Effector memory CD8-positive, alpha-beta T cell (primary cell): Measurements from ENCODE around the gene POP7.
"Not testable (repeated sequence)": the region's sequence is repeated elsewhere in the genome, so short reads cannot be mapped to it uniquely, and the experiment has no call there.

ENCODE experiments used
- ATAC-seq: fragments of 150-1000 bp; cut with Tn5 transposase; replicated peaks from 2 replicates; pipeline ENCODE4 v1.10.0; 2021; ENCODE audit warnings: mild to moderate bottlenecking, moderate library complexity
- DNase-seq, 3 experiments: peaks; one replicate each; pipeline ENCODE4 v3.0.0; 2021
- H3K27ac Mint-ChIP-seq, 2 donors: one replicate each; pipeline ENCODE4 v1.8.0; 2022; ENCODE audit warnings: mild to moderate bottlenecking in 2 of 2, mixed read lengths in 2 of 2, moderate library complexity in 2 of 2
- H3K27me3 Mint-ChIP-seq, 2 donors: one replicate each; pipeline ENCODE4 v1.8.0; 2022; ENCODE audit warnings: mixed read lengths in 2 of 2
- H3K36me3 Mint-ChIP-seq: one replicate; pipeline ENCODE4 v1.8.0; 2022; ENCODE audit warnings: mild to moderate bottlenecking, moderate library complexity, mixed read lengths; ENCODE audit not compliant: insufficient read depth
- H3K4me1 Mint-ChIP-seq, 2 donors: one replicate each; pipeline ENCODE4 v1.8.0; 2022; ENCODE audit warnings: low read depth in 2 of 2, mixed read lengths in 2 of 2
- H3K4me3 Mint-ChIP-seq, 2 donors: one replicate each; pipeline ENCODE4 v1.8.0; 2022; ENCODE audit warnings: mild to moderate bottlenecking in 2 of 2, mixed read lengths in 2 of 2, moderate library complexity in 2 of 2
- H3K9me3 Mint-ChIP-seq, 2 donors: one replicate each; pipeline ENCODE4 v1.8.0; 2022; ENCODE audit warnings: mixed read lengths in 2 of 2

Gene POP7

DNA sequence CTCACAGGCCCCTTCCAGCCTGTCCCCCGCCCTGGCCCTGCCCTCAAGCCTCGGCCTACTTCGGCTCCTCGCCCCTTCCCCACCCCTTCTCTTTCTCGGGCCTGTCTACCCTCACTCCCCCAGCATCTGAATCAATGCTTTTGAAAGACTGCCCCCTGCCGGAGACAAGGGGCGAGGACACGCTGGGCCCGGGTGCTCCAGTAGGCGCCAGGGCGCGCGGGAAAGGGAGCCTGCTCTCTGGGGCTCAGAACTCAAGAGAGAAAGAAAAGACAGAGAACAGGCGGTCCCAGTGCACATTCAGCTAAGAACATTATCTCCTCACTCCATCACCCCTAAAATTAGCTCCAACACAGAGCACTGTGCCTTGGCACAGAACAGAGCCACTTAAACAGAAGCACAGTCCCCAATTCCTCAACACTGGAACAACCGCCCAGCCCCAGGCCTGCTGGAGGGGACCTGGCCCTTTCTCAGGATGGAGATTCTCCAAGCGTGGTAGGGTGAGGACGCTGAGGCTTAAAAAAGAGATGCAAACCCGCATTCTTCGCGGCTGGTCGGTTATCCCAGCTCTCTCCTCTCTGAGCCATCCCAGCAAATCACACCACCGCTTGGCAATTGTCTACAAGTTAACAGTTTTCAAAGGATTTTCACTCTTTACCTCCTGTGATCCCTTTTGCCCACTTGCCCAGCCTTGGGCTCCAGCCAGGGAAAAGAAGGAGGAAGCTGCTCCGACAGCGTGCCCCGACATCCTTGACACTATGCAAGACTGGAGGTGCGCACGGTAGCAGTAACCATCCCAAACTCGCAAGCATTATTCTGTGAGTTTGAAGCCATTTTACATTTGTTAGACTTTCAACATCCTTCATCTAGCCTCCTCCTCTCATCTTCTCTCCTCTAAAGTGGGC, 14.0 kb upstream of the POP7 start:
- peak overlapping the region; percentile 94 for H3K4me3 Mint-ChIP-seq
- ATAC-seq: peak; percentile 65
- no peaks in the 10 kb centered on the region for H3K9me3 Mint-ChIP-seq
- peaks cover 24 to 28% of the 10 kb centered on the region in 2 donors for H3K4me1 Mint-ChIP-seq
- peaks cover 47% of the 10 kb centered on the region for H3K36me3 Mint-ChIP-seq
- H3K27ac Mint-ChIP-seq: no peak overlapping the region
- no peaks in the 10 kb centered on the region for H3K27me3 Mint-ChIP-seq
- DNase-seq: peak; percentile 78 to 81 (median 79)

DNA sequence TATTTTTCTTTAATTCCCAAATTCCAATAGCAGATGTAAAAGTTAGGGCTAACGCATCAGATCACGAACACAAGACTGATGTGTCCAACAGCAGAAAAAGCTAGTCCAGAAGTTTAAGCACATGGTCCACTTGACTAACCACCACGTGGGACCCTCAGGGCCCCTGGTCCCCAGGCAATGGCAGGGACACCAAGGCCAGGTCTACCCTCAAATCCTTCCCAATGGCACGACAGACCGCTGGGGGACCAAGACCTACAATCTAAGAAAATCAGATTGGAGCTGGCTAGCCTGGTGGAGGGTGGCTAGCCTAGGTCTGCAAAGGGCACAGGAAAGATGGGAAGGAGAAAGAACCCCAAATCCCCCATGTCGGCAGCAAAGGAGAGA, 13.4 kb upstream of the POP7 start:
- Mint-ChIP-seq H3K4me3 (peak overlapping the region; percentile 94), H3K27ac (peak overlapping the region; percentile 96 to 97), H3K9me3 (no peaks in the 10 kb centered on the region), H3K4me1 (peaks cover 24 to 28% of the 10 kb centered on the region in 2 donors), H3K27me3 (no peaks in the 10 kb centered on the region), H3K36me3 (peaks cover 41% of the 10 kb centered on the region)
- DNase-seq: no peak
- ATAC-seq: no peak

DNA sequence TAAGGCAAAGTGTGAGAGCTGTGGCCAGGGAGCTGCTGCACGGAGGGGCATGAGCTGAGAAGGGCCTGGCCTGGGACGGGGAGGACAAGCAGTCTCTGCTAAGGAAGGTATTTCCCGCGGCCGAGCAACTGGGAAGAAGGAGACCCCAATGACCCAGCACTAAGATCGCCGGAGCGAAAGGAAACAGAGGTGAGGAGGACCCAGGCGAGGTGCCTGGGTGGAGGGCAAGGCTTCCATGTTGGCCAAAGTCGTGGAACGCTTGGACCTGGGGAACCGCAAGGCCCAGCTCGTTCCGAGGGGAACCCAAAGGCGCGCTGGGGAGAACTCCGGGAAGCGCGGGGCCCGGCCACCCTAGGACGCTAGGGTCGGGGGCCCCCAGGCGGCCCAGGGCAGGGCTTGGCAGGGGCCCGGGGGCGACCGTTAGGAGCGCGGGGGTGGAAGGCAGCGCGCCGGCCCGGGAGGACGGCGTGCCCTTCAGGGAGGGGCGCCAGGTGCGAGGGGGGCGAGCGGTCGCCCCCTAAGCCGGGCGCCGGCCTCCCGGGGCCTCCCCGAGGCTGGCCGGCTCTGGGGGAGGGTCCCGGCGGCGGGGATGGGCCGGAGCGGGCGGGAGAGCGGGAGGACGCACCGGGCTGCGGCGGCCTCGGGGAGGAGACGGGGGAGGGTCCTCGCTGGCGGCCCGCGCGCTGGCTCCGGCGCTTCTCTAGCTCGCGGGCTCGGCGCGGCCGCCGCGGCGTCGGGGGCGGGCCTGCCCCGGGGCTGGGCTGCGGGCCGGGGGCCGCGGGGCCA, 12.4 kb upstream of the POP7 start:
- H3K4me1 Mint-ChIP-seq: peaks cover 24 to 28% of the 10 kb centered on the region in 2 donors
- DNase-seq: no peak
- peak overlapping the region; percentile 96 to 97 for H3K27ac Mint-ChIP-seq

DNA sequence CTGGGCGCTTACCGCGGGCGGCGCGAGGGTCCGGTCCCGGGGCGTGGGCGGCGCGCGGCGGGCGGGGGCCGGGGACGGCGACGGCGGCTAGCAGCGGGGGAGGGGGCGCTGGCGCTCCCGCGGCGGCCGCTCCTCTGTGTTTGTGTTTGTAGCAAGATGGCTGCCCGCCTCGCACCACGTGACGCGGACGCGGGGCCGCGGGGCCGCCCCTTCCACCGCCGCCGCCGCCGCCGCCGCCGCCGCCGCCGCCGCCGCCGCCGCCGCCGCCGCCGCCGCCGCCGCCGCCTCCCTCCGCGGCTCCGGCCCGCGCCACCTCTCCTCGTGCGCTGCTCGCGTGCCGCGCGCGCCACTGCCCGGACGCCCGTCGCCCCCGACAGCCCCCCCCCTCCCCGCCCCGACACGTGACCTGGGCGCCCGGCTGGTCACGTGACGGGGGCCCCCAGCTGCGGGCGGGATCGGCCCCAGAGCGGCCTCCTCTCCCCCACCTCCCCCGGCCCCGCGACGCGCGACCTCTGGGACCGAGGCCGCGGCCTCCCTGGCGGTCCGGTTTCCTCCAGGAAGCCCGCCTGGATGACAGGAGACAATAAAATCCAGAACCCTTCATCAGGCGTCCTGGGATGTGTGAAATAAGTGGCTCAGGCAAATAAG, 11.7 kb upstream of the POP7 start, which contains the start of gene GIGYF1:
TSS of gene GIGYF1 (minus strand) at position 153 of the 648 bp plus-strand sequence. CDS start 6,012 bp downstream, outside the sequence.
- peak within 1 kb of the TSS; percentile 96 to 97 for H3K27ac Mint-ChIP-seq
- peak within 1 kb of the TSS; percentile 94 for H3K4me3 Mint-ChIP-seq
- ATAC-seq: peak; percentile 74

More for the DNA sequence above, 12.4 kb upstream of the POP7 start:
- Mint-ChIP-seq H3K27me3 (no peaks in the 10 kb centered on the region), H3K36me3 (peaks cover 33% of the 10 kb centered on the region), H3K4me3 (peak overlapping the region; percentile 94), H3K9me3 (no peaks in the 10 kb centered on the region)
- ATAC-seq: peak; percentile 44

DNA sequence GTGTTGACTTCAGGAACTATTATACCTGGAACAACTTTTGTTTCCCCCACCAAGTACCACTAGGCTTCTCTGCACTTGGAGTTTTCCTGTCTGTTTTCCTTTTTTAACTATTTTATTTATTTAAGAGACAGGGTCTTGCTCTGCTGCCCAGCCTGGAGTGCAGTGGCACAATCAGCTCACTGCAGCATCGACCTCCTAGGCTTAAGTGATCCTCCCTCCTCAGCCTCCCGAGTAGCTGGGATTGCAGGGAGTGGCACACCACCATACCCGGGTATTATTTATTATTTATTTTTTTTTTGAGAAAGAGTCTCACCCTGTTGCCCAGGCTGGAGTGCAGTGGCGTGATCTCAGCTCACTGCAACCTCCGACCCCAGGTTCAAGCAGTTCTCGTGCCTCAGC, 9.8 kb upstream of the POP7 start:
- H3K27me3 Mint-ChIP-seq: peaks cover 10 to 11% of the 10 kb centered on the region in 2 donors
- H3K4me3 Mint-ChIP-seq: peak overlapping the region in 1 of 2 donors; percentile 57
- H3K36me3 Mint-ChIP-seq: peaks cover 21% of the 10 kb centered on the region
- no peaks in the 10 kb centered on the region for H3K9me3 Mint-ChIP-seq
- ATAC-seq: no peak
- DNase-seq: no peak
- H3K27ac Mint-ChIP-seq: no peak overlapping the region
- peaks cover 19 to 20% of the 10 kb centered on the region in 2 donors for H3K4me1 Mint-ChIP-seq

More for the DNA sequence above, 11.7 kb upstream of the POP7 start, which contains the start of gene GIGYF1:
- Mint-ChIP-seq H3K9me3 (no peaks in the 10 kb centered on the region), H3K36me3 (peaks cover 28% of the 10 kb centered on the region), H3K4me1 (peaks cover 20 to 22% of the 10 kb centered on the region in 2 donors), H3K27me3 (peaks cover 0 to 1% of the 10 kb centered on the region in 2 donors)
- DNase-seq: peak; percentile 54 to 62 (median 56)

DNA sequence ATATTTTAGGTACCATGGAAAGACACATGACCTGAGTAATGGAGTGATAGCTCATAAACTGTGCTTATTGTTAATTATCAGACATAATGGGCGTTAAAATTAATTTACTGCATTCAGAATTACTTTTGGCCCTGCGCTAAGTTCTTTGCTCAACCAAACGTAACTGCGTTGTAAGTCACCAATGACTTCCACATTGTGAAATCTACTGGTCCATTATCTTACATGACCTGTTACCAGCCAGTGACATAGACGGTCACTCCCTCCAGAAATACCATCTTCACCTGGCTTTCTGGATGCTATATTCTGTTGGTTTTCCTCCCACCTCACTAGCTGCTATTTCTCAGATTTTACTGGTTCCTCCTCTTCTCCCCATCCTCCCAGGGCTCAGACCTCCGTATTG, 6.9 kb upstream of the POP7 start:
- H3K36me3 Mint-ChIP-seq: peaks cover 9% of the 10 kb centered on the region
- H3K4me1 Mint-ChIP-seq: no peaks in the 10 kb centered on the region

DNA sequence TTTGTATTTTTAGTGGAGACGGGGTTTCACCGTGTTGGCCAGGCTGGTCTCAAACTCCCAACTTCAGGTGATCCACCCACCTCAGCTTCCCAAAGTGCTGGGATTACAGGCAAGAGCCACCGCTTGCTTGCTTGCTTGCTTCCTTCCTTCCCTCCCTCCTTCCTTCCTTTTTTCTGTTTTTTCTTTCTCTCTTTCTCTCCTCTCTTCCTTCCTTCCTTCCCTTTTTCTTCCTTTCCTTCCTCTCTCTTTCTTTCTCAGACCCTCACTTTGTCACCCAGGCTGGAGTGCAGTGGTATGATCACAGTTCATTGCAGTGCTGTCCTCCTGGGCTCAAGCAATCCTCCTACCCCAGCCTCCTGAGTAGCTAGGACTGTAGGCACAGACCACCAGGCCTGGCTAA, 4.8 kb upstream of the POP7 start:
- H3K36me3 Mint-ChIP-seq, H3K9me3 Mint-ChIP-seq, H3K4me1 Mint-ChIP-seq, H3K4me3 Mint-ChIP-seq, DNase-seq, ATAC-seq: not testable (repeated sequence)
- H3K27ac Mint-ChIP-seq: peak overlapping the region in 1 of 2 donors; percentile 8
- H3K27me3 Mint-ChIP-seq: peaks cover 11 to 13% of the 10 kb centered on the region in 2 donors

More for the DNA sequence above, 6.9 kb upstream of the POP7 start:
- Mint-ChIP-seq H3K4me3 (no peak overlapping the region), H3K27ac (no peak overlapping the region), H3K9me3 (no peaks in the 10 kb centered on the region), H3K27me3 (peaks cover 11 to 13% of the 10 kb centered on the region in 2 donors)
- DNase-seq (no peak), ATAC-seq (no peak)

DNA sequence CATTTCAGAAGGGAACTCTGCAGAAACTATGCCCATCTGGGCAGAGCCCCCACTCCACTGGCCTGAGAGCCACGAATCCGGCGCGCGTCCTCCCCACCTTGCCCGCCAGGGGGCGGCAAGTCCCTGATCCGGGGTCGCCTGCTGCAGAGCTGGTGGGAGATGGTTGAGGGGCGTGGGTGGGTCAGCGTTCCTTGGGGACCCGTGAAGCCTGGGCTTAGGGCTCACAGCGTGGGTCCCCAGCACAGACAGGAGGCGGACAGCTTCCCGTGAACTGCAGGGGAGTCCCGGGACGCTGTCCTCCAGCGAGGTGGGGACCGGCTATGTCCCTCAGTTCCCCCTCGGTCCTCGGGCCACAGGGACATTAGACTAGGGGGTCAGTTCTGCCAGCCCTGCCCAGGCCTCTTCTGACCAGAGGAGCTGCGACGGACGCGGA, 585 bp upstream of the POP7 start:
- Mint-ChIP-seq H3K4me3 (peak overlapping the region; percentile 96 to 98), H3K4me1 (peaks cover 11 to 17% of the 10 kb centered on the region in 2 donors), H3K27me3 (peaks cover 0 to 7% of the 10 kb centered on the region in 2 donors), H3K36me3 (peaks cover 21% of the 10 kb centered on the region), H3K9me3 (no peaks in the 10 kb centered on the region), H3K27ac (peak overlapping the region; percentile 97 to 98)
- peak; percentile 57 for ATAC-seq
- DNase-seq: peak; percentile 73 to 82 (median 76)

DNA sequence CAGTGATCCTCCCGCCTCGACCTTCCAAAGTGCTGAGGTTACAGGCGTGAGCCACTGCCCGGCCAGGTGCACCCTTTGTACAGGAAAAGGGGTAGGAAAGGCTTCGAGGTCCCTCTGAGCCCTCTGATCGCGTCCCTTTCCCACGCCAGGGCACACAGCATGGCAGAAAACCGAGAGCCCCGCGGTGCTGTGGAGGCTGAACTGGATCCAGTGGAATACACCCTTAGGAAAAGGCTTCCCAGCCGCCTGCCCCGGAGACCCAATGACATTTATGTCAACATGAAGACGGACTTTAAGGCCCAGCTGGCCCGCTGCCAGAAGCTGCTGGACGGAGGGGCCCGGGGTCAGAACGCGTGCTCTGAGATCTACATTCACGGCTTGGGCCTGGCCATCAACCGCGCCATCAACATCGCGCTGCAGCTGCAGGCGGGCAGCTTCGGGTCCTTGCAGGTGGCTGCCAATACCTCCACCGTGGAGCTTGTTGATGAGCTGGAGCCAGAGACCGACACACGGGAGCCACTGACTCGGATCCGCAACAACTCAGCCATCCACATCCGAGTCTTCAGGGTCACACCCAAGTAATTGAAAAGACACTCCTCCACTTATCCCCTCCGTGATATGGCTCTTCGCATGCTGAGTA, 871 bp downstream of the POP7 start:
- peak overlapping the region; percentile 97 to 98 for H3K27ac Mint-ChIP-seq
- H3K4me3 Mint-ChIP-seq: peak overlapping the region; percentile 96 to 98
- ATAC-seq (no peak), DNase-seq (no peak)
- peaks cover 21% of the 10 kb centered on the region for H3K36me3 Mint-ChIP-seq
- no peaks in the 10 kb centered on the region for H3K9me3 Mint-ChIP-seq
- peaks cover 11 to 17% of the 10 kb centered on the region in 2 donors for H3K4me1 Mint-ChIP-seq
- no peaks in the 10 kb centered on the region for H3K27me3 Mint-ChIP-seq

DNA sequence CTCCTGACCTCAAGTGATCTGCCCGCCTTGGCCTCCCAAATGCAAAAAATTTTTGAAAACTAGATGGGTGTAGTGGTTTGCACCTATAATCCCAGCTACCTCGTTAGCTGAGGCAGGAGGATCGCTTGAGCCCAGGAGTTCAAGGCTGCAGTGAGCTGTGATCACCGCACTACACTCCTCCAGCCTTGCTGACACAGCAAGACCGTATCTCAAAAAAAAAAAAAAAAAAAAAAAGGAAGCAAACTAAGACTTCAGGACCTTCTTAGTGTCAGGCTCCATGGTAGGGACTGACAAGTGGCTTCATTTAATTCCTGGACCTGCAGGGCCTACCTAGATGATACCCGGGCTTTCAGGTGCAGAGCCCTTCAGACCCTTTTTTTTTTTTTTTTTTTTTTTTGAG, 2.5 kb downstream of the POP7 start:
- H3K4me3 Mint-ChIP-seq: peak overlapping the region in 1 of 2 donors; percentile 98
- no peak overlapping the region for H3K27ac Mint-ChIP-seq
- DNase-seq (no peak), ATAC-seq (no peak)
- H3K4me1 Mint-ChIP-seq: peaks cover 11 to 17% of the 10 kb centered on the region in 2 donors
- peaks cover 21% of the 10 kb centered on the region for H3K36me3 Mint-ChIP-seq
- no peaks in the 10 kb centered on the region for H3K27me3 Mint-ChIP-seq
- no peaks in the 10 kb centered on the region for H3K9me3 Mint-ChIP-seq

DNA sequence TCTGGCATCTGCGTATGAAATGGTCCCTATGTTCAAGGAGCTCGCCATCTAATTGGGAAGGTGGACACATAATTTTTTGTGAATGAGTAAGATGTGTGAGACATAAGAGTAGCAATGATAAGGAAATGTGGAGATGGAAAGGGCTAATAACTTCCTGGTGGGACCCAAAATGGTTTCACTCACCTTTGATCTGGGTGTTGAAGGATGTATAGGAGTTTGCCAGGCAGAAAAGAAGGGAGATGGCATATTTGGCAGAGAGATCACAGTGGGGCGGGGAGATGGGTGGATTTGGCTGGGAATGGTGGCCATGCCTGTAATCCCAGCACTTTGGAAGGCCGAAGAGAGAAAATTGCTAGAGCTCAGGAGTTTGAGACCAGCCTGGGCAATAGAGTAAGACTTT, 4.5 kb downstream of the POP7 start:
- ATAC-seq: no peak
- Mint-ChIP-seq H3K27ac (peak overlapping the region in 1 of 2 donors; percentile 42), H3K27me3 (peaks cover 0 to 5% of the 10 kb centered on the region in 2 donors), H3K36me3 (peaks cover 21% of the 10 kb centered on the region), H3K4me1 (peaks cover 11 to 17% of the 10 kb centered on the region in 2 donors), H3K9me3 (no peaks in the 10 kb centered on the region), H3K4me3 (no peak overlapping the region)
- DNase-seq: no peak

DNA sequence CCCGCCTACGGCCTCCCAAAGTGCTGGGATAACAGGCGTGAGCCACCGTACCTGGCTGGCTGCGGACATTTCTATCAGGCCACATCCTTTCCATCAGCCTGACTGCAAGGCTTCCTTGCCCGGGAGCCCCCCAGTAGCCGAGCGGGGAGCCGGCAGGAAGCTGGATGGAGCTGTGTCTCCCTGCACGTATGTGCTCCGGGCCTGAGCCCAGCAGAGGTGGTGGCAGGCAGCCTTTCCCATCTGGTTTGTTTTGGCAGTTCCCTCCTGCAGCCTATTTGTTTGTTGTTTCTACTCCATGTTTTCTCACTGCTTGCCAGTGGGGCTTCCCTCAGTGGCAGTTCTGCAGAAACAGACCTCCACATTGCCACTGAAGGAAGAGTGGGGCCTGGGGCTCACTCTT, 5.4 kb downstream of the POP7 start:
- Mint-ChIP-seq H3K9me3 (no peaks in the 10 kb centered on the region), H3K36me3 (peaks cover 16% of the 10 kb centered on the region), H3K4me3 (no peak overlapping the region), H3K4me1 (peaks cover 7 to 10% of the 10 kb centered on the region in 2 donors), H3K27me3 (peaks cover 0 to 10% of the 10 kb centered on the region in 2 donors), H3K27ac (no peak overlapping the region)
- DNase-seq: no peak
- ATAC-seq: no peak
